ENCODE results near the gene SPATA25.
"Not testable (repeated sequence)": the region's sequence is repeated elsewhere in the genome, so short reads cannot be mapped to it uniquely, and the experiment has no call there.

Gene SPATA25

GRCh38 chr20:45887346-45887715 is at the start of gene SPATA25:
TSS of gene SPATA25 (minus strand) at chr20:45887622. CDS start at chr20:45887590, 32 bp downstream.
- no peak for DNase-seq (ENCODE audit: low read depth, low spot score)

DNA sequence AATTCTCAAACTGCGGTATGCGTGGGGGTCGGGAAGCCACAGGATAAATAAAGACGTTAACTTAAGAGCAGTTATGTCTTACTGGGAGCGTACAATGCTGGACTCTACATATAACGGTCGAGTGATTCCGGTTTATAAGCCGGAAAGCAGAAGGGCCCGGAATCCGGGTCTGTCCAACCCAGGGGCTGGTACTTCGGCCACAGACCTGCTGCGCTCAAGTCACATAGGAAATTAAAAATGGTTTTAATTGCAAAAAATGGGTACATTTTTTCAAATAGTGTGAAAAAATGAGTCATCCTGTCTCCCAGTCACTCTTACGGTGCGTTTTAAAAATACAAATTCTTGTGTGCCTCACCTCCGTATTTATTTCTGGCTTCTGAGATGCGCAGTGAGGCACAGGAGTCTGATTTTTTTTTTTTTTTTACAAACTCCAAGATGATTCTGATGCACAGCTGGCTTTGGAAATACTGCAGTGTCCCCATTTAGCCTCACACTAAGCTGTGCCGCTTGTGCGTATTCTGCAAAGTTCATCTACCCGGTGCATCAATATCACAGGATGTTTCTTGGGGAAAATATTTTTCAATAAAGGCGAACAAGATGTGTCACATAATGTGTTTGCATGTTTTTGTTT is 48.1 kb upstream of the SPATA25 start:
- DNase-seq (ENCODE audit: low read depth, low spot score): no peak

DNA sequence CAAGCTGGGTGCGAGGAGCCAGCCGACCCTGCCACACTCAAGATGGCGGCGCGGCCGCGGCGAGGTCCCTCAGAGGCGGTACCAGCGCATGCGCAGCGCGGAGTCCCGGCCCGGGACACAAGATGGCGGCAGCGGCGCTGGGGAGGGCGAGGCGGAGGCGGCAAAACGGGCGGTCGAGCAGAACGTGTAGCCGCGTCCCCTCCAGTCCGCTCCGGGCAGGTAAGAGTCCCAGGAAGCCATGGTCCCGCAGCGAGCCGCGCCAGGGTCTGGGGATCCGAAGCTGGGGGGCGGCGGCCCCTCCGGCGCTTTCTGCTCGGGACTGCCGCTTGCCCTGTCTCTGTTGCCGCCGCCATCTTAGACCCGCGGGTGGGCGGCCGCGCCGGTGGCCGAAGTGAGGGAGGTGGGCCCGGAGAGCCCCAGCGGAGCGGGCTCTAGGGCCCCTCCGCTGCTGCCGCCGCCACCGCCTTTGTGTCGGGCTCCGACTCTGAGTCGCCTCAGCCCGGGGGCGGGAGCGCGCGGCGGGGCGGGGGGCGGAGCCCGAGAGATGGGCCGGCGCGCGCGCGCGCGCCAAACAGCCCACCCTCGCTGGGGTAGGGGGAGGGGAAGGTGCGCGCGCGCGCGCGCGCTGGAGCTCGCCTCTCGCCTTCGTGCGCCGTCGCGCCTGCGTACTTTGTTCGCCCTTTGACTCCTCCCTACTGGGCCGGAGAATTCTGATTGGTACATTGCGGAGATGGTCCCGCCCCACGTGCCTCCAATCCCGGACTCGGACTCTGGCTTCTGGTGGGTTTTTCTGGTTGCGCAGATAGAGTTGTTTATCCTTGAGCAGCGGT is 47.4 kb upstream of the SPATA25 start, which contains the start of gene PCIF1:
PCIF1 (plus strand) TSS at position 98 of the 830 bp plus-strand sequence. CDS start 4,317 bp downstream, outside the sequence.
- DNase-seq (ENCODE audit: low read depth, low spot score): peak; percentile 98

DNA sequence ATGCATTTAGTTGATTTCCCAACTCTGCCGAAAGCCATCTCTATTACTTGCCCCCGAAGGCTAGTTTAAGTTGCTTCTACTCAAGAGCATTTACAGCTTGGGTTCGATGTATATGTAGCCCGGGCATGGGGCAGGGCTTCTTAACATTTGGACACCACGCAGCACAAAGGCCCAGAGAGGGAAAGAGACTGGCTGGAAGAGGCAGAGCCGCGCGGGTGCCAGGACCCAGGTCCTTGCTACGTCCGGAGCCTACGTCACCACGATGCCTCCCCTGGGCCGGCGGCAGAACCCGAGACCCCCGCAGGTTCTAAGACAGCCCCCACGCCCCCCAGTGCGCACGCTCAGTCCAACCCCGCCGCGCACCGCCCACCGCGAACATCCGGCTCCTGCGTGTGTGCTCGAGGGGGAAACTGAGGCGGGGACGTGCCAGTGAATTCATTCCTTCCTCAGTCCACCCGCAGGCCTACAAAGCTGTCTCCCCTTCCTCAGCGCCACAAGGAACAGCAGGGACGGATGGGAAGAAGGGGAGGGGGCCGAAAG is 46.7 kb upstream of the SPATA25 start:
- DNase-seq (ENCODE audit: low read depth, low spot score): no peak

DNA sequence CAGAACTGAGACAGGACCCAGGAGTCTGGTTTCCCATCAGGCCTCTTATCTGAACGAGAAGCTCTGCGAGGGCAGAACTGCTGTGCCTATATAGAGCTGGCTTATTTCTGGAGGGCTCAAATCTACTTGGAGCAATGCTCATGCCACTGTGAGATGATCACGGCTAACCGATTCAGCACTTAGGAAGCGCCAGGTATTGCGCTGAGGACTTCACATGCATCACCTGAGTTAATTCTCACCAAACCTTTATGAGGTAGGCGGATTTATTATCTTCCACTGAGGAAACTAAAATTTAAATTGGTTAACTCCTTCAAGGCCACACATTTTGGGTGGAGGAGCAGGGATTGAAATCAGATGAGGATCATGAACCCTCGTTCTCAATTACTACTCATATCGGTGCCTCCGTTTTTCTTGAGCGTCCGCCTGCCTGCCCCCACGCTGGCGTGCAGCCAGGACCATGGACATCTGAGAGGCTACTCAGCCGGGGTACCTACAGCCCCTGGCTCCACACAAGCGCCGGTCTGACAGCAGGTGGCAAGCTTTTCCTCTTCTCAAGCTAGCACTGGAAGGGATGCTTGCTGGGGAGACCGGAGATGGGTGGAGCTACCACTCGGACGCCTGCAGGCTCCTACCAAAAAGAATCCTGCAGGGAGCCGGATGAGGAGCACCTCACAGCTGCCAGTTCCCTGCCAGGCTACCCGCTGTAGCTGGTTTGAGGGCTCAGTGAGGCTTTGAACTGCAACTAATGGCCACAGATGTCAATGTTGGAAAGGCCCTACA is 46.0 kb upstream of the SPATA25 start:
- DNase-seq (ENCODE audit: low read depth, low spot score): peak; percentile 92

- not testable (repeated sequence) for DNase-seq (ENCODE audit: low read depth, low spot score)
Observed at GRCh38 chr20:45931680-45932079, 44.3 kb upstream of the SPATA25 start.

GRCh38 chr20:45927071-45927878 is 39.9 kb upstream of the SPATA25 start:
- no peak for DNase-seq (ENCODE audit: low read depth, low spot score)

DNA sequence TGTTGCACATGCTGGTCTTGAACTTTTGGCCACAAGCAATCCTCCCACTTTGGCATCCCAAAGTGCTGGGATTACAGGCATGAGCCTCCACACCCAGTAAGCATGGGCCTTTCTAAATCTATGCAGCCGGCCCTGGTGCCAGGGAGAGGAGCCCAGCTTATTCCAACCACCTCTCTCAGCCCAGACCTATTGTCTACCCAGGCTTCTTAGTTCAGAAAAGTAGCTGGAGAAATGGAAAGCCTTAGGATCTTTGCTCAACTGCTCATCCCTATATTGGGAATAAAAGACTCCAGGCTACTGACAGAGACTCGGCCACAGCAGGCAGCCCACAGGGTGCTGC is 39.3 kb upstream of the SPATA25 start:
- DNase-seq (ENCODE audit: low read depth, low spot score): no peak

- DNase-seq (ENCODE audit: low read depth, low spot score): peak; percentile 48
Observed at GRCh38 chr20:45925821-45926506, 38.5 kb upstream of the SPATA25 start.

DNA sequence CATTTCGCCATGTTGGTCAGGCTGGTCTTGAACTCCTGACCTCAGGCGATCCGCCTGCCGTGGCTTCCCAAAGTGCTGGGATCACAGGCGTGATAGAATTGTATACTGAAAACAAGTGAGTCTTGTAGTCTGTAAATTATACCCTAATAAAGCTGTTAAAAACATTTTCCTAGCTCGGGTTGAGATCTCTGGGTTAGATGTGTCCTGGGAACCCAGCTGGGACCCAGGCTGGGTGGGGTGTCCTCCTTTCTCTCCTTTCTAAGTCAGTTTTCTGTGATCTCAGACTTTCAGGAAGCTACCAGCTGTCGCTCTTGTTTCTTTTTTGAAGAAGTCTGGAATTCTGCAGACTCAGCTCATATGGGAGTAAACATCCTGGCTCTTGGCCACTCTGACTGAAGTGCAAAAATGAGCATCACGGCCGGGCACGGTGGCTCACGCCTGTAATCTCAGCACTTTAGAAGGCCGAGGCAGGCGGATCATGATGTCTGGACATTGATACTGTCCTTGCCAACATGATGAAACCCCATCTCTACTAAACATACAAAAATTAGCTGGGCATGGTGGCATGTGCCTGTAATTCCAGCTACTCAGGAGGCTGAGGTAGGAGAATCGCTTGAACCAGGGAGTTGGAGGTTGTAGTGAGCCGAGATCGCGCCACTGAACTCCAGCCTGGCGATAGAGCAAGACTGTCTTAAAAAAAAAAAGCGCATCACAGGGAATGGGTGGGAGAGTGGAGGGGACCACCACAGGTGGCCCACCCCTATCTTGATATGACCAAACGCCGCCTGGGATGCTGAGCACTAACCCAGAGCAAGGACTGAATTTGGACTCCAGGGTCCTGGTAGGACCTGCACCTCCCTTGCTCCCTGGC is 37.2 kb upstream of the SPATA25 start:
- DNase-seq (ENCODE audit: low read depth, low spot score): no peak

GRCh38 chr20:45921337-45922189 is 34.1 kb upstream of the SPATA25 start:
- DNase-seq (ENCODE audit: low read depth, low spot score): no peak

- no peak for DNase-seq (ENCODE audit: low read depth, low spot score)
Observed at GRCh38 chr20:45920462-45921336, 33.3 kb upstream of the SPATA25 start.

- no peak for DNase-seq (ENCODE audit: low read depth, low spot score)
Observed at GRCh38 chr20:45919542-45920399, 32.3 kb upstream of the SPATA25 start.

GRCh38 chr20:45918779-45919537 is 31.5 kb upstream of the SPATA25 start:
- DNase-seq (ENCODE audit: low read depth, low spot score): no peak

- DNase-seq (ENCODE audit: low read depth, low spot score): no peak
Observed at GRCh38 chr20:45918182-45918737, 30.8 kb upstream of the SPATA25 start.

GRCh38 chr20:45917790-45918141 is 30.3 kb upstream of the SPATA25 start:
- DNase-seq (ENCODE audit: low read depth, low spot score): no peak

Data from ELF-1 (cell line).